ENCODE measurements around the gene LMO1.

The LMO1 gene

GRCh38 chr11:8247312-8247711 is 16.4 kb downstream of the LMO1 start:
- peak; percentile 28 for DNase-seq (ENCODE audit: low read depth)
- H3K4me3 ChIP-seq (ENCODE audit: low read depth, low read length), result no peak overlapping the region
- TF ChIP-seq CTCF (IDR thresholded peaks at IDR 0.05; ENCODE audit: insufficient read depth, low read depth, low read length, missing control alignments), result peak; percentile 58

- no peak for TF ChIP-seq CTCF (IDR thresholded peaks at IDR 0.05; ENCODE audit: insufficient read depth, low read depth, low read length, missing control alignments)
- no peak for DNase-seq (ENCODE audit: low read depth)
Measured at GRCh38 chr11:8243458-8243857, 20.2 kb downstream of the LMO1 start.

GRCh38 chr11:8242499-8243280 is 21.0 kb downstream of the LMO1 start:
- no peak for TF ChIP-seq CTCF (IDR thresholded peaks at IDR 0.05; ENCODE audit: insufficient read depth, low read depth, low read length, missing control alignments)
- no peak overlapping the region for H3K4me3 ChIP-seq (ENCODE audit: low read depth, low read length)
- DNase-seq (ENCODE audit: low read depth), result no peak

More at GRCh38 chr11:8243458-8243857, 20.2 kb downstream of the LMO1 start:
- H3K4me3 ChIP-seq (ENCODE audit: low read depth, low read length), result no peak overlapping the region

- no peak for TF ChIP-seq CTCF (IDR thresholded peaks at IDR 0.05; ENCODE audit: insufficient read depth, low read depth, low read length, missing control alignments)
- DNase-seq (ENCODE audit: low read depth), result no peak
- no peak overlapping the region for H3K4me3 ChIP-seq (ENCODE audit: low read depth, low read length)
Measured at GRCh38 chr11:8242118-8242475, 21.6 kb downstream of the LMO1 start.

GRCh38 chr11:8241373-8242117 is 22.1 kb downstream of the LMO1 start:
- no peak for DNase-seq (ENCODE audit: low read depth)
- no peak overlapping the region for H3K4me3 ChIP-seq (ENCODE audit: low read depth, low read length)
- TF ChIP-seq CTCF (IDR thresholded peaks at IDR 0.05; ENCODE audit: insufficient read depth, low read depth, low read length, missing control alignments), result no peak

GRCh38 chr11:8239536-8240228 is 24.0 kb downstream of the LMO1 start:
- no peak overlapping the region for H3K4me3 ChIP-seq (ENCODE audit: low read depth, low read length)
- no peak for TF ChIP-seq CTCF (IDR thresholded peaks at IDR 0.05; ENCODE audit: insufficient read depth, low read depth, low read length, missing control alignments)
- DNase-seq (ENCODE audit: low read depth), result no peak

Data from GM12865 (cell line).